ENCODE results near the gene UPB1.

DNA sequence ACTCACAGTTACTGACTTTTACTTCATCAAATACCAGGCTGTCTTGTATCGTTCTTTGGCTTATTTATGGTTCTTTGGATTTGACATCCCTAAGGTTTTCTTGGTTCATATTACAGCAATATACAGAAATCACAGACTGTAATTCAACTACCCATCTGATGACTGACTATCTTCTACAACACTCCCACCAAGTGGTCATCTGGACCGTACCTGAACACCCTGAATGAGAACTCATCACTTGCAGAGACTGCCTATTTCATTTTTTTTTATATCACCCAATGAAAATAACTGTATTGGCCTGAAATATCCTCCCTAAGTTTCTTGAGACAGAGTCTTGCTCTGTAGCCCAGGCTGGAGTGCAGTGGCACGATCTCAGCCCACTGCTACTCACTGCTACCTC is 9.5 kb upstream of the UPB1 start:
- no peak for TF ChIP-seq POLR2A (IDR thresholded peaks at IDR 0.05; ENCODE audit: low read length)
- no peak for TF ChIP-seq GATA1 (IDR thresholded peaks at IDR 0.05; ENCODE audit: low read depth, low read length)
